HG03354 (cell line): ENCODE measurements around the gene CTNNBL1.

ENCODE experiments used
- ATAC-seq: cut with Tn5 transposase; IDR thresholded peaks from one replicate; pipeline ENCODE4 v1.9.1; 2021; ENCODE audit warnings: mild to moderate bottlenecking; ENCODE audit not compliant: unreplicated experiment, poor library complexity, severe bottlenecking

CTNNBL1 gene

DNA sequence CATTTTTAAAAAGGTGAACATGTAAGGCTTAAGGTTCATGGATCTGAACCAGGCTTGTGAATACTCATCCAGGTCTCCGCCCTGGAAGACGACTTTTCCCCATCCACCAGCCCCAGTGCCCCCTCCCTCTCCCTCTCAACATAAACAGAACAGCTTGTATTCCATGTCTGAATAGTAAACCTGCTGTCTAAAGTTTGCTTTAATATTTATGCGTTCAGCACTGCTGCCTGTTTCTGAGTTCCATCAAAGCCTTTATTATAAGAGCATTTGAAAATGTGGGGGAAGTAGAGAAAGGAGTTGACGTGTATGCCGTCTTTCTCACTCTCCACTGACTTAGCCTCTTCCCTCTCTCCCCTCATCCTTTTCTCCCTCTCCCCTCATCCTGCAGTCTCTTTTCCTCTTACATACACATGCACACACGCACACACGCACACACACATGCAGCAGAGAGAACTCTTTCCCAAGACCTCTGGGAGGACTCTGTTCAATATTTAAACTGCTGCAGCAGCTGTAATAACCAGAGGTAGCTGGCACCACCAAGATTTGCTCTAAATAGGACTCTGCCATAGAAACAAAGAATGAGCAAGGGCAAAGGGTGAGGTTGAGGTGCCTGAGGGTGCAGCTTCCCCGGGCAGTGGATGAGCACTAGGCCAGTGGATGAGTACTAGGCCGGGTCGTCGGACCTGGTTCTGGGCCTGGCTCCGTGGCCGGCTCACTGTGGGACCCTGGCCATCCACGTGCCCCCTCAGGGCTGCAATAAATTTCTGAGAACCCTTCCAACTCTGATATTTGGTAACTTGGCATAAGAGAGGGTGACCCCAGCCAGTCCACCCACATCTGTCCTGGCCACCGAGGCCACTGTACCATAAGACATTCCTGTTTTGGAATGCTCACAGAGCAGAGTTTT lies 173.7 kb downstream of the CTNNBL1 start:
- ATAC-seq, result no peak

DNA sequence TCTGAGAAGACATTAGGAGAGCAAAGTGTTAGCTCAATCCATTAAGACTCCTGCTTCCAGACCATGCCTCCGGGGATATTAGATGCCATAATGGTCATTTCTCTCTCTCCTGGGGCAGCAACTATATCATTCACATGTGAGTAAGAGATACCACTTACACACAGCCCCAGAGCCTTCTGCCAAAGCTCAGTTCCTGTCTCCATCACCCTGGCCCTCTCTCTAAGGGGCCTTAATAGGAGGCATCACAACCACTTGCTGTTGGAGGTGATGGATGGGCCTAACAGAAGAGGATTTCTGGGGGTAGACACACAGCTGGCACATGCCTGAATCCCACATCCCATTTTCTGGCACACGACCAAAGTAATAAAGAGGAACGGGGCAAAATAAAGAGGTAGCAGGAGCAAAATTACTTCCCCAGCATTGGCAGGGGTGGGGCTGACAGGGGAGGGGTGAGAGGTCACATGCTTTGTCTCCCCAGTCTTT lies 175.1 kb downstream of the CTNNBL1 start:
- ATAC-seq, result no peak

DNA sequence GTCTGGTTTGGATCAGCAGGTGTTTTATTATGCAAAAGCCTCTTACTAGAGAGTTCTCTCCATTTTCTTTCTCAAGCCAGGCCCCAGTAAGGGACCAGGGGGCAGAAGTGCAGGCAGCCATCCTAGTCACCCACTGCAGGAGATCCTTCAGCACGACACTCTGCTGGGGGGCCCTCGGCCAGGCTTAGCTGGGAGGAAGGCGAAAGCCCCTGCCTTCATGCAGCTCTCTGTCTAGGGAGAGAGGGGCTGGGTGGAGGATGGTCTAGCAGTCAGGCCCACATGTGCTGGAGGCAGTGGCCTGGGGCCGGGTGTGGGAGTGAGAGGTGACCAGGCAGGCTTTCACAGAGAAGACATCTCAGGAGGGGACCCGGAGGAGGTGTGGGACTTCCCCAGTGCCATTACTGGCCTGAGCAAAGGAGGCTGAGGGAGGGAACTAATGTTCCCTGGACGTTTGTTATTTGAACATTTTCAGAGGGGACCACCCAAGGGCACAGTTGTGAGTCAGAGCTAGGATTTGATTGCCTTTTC lies 175.6 kb downstream of the CTNNBL1 start:
- ATAC-seq, result no peak

DNA sequence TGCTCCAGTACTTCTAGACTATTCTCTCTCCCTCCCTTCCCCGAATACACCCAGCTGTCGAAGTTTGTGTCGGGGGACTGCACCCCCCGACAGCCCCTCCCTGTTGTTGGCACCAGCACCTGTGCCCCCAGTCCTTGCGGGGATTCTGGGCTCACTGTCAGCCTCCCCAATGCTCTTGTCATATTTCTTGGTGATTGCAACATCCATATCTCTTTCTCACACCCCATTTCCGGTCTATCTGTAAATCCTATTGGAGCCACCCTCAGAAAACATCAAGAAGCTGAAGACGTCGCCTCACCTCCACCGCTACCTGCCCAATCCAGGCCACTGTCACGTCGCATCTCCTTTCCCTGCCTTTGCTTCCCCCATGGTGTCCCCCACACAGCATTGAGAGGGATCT lies 176.5 kb downstream of the CTNNBL1 start:
- ATAC-seq, result no peak

DNA sequence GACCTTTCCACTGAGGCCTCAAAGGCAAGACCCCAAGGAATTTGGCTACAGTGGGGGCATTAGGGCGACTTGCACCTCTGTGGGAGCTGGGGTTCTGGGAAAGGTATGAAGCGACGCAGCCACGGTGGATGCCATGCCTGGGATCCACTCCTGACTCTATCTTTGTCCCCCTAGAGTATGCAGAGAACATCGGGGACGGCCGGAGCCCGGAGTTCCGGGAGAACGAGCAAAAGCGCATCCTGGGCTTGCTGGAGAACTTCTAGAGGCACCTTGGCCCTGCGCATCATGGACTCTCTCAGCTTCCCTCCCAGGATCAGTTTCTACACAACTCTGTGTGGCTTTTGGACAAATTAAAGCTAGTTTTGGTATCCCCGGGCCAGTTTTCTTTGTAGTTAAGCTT lies 177.9 kb downstream of the CTNNBL1 start:
- ATAC-seq, result no peak

DNA sequence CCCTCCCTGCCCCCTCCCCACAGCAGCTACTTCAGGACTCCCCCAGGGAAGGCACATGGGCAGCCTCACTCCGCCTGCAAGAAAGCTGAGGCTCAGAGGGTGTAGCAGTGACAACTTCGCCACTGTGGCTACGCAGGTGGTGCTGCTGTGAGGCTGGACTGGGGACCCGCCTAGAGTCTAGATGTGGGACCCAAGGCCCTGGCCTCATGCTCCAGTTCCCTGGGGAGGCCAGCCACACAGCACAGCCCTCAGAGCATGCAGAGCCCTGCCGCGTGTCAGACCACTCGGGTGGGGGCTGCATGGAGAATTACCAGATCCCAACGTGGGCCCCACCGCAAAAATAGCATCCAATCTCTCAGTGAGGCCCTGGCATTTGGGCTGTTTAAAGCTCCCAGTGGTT lies 178.3 kb downstream of the CTNNBL1 start:
- ATAC-seq, result no peak

DNA sequence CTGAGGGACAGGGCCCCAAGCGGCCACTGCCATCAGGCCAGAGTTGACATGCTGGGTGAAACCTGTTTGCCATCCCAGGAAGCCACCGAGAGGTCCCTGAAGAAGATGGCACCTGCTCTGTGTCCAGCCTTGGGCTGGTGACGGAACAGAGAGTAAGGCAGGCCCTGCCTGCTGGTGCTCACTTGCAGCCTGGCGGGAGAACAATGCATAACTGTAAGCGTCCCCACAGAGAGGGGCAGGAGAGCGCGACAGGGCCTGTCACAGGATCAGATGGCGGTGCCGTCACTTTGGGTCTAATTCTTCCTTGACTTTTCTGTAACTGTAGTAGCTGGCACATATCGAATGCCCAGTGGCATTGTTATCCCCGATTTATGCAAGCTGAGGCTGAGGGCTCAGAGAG lies 180.1 kb downstream of the CTNNBL1 start:
- no peak for ATAC-seq

DNA sequence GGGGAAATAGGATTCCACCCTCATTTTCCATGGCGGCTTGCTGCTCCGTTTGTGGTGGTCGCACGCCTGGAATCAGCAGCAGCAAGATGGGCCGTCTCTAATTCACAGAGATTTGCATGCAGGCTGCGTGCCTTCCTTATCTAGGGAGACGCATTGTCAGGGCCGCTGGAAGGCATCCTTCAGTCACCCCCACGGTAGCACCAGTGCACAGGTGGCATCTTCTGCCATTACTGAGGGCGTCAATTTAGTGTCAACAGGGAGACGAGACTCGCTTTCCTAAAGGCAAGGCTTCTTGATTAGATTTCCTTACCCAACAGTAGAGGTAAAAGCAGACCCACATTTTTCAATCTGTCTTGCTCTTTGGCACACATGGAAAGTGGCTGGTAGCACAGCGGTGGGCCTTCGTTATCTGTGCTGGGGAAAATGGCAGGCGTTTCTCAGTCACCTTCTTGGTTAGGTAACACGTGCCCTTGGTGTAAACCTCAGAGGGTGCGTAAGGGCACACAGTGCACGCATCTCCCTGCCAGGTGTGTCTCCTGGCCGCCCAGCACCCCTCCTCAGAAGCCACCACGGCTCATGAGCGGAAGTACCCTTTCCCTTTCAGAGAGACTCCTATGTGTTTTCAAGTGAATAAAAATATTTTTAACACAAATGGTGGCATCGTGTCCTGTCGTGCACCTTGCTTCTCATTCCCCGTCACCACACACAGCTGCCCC lies 181.8 kb downstream of the CTNNBL1 start:
- ATAC-seq, result no peak

DNA sequence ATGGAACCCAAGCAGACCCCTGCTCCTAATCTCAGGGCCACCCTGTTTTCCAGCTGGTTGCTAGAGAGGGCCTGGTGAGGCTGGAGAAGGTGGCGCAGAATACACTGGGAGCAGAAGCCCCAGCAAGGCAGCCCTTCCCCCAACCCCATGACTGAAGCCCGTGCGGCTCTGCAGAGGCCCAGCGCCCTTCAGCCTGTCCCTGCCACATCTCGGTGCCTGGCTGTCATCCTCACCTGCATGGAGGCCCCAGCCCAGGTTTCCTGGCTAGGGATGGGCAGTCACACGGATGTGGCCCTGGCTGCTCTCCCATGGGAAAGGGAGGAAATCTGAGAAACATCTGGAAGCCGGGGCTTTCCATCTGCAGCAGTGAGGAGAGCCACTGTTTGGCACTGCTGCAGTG lies 183.0 kb downstream of the CTNNBL1 start:
- ATAC-seq, result no peak

DNA sequence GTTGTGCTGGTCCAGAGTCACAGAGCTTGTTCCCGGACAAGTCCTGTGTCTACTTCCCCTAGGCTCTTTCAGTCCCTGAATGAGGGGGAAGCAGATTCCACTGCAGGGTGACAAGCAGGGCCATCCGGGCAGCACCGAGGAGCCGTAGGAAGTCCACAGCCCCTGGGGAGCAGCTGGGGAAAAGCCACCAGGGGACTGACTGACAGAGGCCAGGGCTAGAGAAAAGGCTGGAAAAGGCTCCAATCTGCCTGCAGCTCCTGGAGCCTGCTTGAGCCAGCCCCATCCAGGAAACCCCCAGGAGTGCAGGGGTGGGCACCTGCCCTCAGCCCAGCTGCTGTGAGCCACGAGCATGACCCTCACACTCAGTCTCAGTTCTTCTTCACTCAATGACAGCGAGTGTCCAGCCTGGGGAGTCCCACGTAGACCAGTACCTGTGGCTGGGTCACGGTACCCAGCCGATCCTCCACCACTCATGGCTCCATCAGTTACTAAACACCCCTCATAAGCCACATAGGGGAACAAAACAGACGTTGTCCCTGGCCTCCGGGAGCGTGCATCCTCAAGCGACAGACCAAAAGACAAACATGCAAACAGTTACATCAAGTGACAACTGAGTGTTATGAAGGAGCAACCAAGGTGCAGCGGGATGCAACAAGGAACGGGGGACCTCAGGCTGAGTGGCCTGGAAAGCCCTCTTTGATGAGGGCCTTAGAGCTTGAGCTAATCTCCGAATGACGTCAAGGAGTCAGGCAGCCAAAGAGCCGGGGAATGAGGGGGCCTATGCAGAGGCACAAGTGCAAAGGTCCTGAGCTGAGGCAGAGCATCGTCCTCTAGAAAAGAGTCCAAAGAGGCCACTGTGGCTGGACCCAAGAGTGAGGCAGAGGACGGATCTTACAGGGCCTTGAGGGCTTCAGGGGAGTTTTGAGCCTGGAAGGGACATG lies 184.3 kb downstream of the CTNNBL1 start:
- ATAC-seq, result no peak

DNA sequence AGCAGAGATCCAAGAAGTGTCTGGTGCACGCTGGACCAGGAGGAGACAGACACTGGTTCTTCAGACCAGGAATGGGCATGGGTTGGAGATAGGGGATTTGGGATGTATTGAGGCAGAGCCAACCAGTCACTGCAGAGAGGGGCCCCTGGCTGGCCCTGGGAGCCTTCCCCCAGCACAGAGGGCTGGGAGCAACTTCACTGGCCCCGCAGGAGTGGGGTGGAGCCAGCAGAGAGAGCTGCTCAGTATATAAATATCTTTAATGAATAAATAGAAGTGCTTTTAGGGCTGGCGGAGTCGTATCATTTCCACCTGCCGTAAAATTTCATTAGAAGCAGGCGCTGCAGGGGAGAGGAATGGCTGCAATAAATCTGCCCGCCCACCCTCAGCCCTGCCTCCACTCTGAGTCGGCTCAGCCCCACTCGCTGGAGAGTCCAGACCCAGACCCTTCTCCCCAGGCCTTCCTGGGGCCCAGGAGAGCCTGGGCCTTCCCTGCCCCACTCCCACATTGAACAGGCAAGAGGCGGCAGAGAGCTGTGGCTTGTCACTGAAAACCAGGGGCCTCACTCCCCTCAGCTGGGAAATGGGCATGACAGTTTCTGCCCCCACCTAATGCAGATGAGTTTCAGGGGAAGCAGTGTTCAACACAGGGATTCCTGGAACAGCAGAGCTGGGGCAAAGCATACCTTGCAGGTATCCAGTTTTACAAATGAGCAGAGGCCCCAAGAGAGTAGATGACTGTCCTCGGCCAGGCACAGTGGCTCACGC lies 185.2 kb downstream of the CTNNBL1 start:
- ATAC-seq, result no peak

DNA sequence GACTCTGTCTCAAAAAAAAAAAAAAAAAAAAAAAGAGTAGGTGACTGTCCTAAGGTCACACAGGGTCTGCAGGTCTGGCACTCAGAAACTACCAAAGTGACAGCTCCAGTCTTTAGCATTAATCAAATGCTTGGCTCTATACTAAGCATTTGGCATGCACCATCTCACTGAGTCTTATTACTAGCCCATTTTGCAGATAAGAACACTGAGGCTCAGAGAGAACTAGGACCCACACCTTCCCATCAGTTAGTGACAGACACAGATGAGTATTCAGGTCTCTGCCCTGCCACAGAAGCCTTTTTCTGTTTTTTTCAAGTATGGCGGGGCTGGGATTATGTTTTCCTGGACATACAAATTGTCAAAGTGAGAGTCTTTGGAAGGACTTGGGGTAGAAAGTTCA lies 186.0 kb downstream of the CTNNBL1 start:
- ATAC-seq, result no peak

DNA sequence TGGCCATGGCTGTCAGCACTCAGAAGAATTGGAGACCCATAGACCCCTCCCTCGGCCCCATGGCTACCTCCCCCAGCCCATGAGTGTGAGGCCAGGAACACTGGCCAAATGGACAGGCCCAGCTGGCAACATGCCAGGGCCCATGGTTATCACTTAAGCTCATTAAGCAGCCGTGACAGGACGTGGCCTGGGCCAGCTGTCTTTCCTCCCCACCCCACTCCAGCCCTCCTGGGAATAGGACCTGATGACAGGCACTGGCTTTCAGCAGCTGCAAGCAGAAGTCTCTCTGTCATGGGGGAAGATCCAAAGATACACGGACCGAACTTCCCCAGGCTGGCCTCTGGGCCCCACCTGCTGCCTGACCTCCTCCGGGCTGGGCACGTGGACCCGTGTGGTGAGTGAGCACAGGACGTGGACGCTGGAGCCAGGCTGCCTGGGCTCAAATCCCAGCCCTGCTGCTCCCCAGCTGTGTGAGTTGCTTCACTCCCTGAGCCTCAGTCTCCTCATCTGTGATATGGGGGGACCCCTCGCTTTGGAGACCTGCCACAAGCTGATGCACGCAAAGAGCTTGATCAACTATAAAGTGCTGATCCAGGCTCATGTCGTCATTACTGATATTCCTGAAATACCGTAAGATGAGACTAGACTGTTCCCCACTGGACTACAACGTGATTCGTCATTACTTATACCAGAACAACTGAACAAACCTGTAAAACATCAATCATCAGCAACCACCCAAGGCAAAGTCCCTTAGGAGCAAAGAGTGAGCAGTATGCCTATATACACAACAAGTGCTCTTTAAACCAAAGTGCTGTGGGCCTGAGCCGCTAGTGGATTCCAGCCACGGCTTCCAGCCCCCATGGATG lies 187.1 kb downstream of the CTNNBL1 start:
- no peak for ATAC-seq

DNA sequence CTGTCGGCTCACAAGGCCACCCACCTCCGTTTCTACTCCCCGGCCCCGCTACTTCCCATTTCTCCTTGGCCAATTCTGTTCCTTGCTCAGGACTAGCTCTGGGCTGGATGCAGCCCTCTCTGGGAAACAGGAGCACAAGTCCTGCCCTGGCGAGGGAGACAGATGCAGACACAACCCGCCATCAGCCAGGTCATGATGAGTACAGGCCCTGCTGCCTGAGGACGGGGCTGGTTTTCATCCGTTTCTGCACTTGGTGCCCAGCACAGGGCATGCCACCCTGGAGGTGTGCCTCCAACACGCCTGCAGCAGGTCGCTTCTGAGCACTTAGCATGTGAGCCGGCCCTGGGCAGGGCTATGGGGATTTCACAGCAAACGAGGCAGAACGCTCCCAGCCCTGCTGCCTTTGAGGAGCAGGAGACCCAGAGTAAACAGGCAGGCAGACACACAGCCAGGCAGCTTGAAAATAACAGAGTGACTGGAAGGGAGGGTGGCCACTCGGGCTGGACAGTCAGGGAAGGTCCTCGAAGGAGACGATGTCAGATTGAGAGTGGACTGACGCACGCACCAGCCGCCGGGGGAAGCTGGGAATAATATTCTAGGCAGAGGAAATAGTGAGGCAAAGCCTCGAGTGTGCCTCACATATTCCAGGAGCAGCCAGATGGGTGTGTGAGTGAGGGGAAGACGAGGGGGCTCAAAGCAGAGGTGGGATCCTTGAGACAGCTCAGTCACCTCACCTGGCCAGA lies 187.9 kb downstream of the CTNNBL1 start:
- ATAC-seq, result no peak

DNA sequence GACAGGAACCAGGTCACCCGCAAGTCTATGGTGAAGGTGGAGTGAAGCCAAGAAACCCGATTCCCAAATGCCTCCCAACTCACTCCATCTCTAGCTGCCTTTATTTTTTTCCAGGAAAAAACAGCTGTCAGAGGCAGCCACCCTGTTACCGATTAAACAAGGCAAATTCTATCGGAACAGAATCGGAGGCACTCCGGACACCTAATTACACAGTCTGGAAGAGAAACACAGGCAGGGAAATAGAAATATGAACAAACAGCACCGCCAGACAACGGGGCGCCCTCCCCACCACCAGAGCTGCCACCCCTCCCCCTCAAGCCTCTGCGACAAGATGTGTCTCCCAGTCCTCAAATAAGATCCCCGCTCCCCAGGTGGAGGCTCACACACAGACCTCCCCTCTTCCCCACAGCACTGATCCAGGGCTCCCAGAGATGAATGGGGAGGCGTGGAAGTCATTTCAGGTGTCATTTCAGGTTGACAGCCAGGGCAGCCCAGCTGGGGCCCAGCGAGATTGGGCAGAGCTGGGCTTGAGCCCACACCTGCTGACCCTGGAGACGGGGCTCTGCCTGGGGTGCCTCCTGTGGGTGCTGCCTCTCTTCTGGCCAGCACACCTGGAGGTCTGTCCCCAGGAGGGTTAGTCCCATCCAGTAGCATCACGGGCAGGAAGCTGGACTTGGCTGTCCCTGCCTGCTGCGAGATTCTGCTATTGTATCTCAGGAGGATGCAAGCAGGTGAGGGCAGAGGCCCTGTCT lies 189.3 kb downstream of the CTNNBL1 start:
- no peak for ATAC-seq

DNA sequence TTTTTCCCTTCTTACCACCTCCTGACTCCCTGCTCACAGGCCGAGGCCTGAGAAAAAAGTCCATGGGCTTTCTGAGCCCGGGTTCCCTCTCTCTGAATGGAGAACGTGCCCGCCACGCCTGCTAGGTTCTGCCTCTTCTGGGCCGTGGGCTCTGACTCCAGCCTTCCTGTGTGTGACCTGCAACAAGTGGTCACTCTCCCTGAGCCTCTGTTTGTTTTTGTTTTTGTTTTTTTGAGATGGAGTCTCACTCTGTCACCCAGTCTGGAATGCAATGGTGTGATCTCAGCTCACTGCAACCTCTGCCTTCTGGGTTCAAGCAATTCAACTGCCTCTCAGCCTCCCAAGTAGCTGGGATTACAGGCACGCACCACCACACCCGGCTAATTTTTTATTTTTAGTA lies 191.2 kb downstream of the CTNNBL1 start:
- ATAC-seq, result no peak
